Heart right ventricle (tissue), 16 donors: ENCODE results near the gene ATPAF1. TPM values are rescaled to one million over a fixed set of nuclear protein-coding genes. Genes with fewer than 3 reads are reported as not detected.
"Not testable (repeated sequence)": the region's sequence is repeated elsewhere in the genome, so short reads cannot be mapped to it uniquely, and the experiment has no call there.

Source experiments
- ATAC-seq, 8 donors: fragments of 200-7000 bp; cut with Tn5 transposase; one replicate each; pipeline ENCODE4 v1.9.1; 2020; ENCODE audit warnings: mild to moderate bottlenecking in 8 of 8, moderate library complexity in 8 of 8, moderate number of reproducible peaks in 1 of 8
- DNase-seq, 2 donors: peaks; one replicate each; pipeline ENCODE4 v3.0.0-alpha.2; 2020
- H3K27ac ChIP-seq, 10 donors: fragments of 200-600 bp; sonication (generic) in 2 of 10; one replicate each; pipeline versions ENCODE4 v1.5.0 to v1.8.0; 2020 to 2022; ENCODE audit warnings: mild to moderate bottlenecking in 3 of 10
- H3K27me3 ChIP-seq, 7 donors: fragments of 200-600 bp; one replicate each; pipeline ENCODE4 v1.8.0; 2021 to 2022; ENCODE audit warnings: mild to moderate bottlenecking in 2 of 7
- H3K36me3 ChIP-seq, 9 donors: fragments of 200-600 bp; sonication (generic) in 1 of 9; one replicate each; pipeline versions ENCODE4 v1.5.0 to v1.8.0; 2020 to 2022; ENCODE audit warnings: mild to moderate bottlenecking in 2 of 9
- H3K4me1 ChIP-seq, 9 donors: fragments of 200-600 bp; sonication (generic) in 1 of 9; one replicate each; pipeline versions ENCODE4 v1.5.0 to v1.8.0; 2020 to 2022; ENCODE audit warnings: mild to moderate bottlenecking in 4 of 9
- H3K4me3 ChIP-seq, 10 donors: fragments of 200-600 bp; sonication (generic) in 2 of 10; one replicate each; pipeline versions ENCODE4 v1.5.0 to v1.8.0; 2020 to 2022; ENCODE audit warnings: mild to moderate bottlenecking in 7 of 10, moderate library complexity in 2 of 10
- H3K9me3 ChIP-seq, 11 donors: fragments of 200-600 bp in 10 of 11; sonication (generic) in 2 of 11; one replicate each; pipeline versions ENCODE4 v1.5.0 to v1.8.0; 2013 to 2022; ENCODE audit warnings: mild to moderate bottlenecking in 2 of 11, control low read depth in 1 of 11, moderate library complexity in 1 of 11
- CTCF ChIP-seq, 9 donors: fragments of 200-600 bp; sonication (generic) in 2 of 9; IDR thresholded peaks; one replicate each; pipeline versions ENCODE4 v1.5.0 to v1.8.0; 2021 to 2022; ENCODE audit warnings: antibody characterized with exemption in 9 of 9, mild to moderate bottlenecking in 5 of 9, moderate library complexity in 1 of 9
- WGBS, 2 donors: extraction: QIAGEN DNeasy Blood & Tissue Kit; methylation state at CpG; one replicate each; pipeline ENCODE4 v1.1.7; 2013; ENCODE audit warnings: inconsistent platforms in 1 of 2; 5-methylcytosine and 5-hydroxymethylcytosine counted together
- intact Hi-C, 10 donors: fragments of 100-400 bp; cut with DNase I; formaldehyde crosslinking; loops; one replicate each; pipeline versions ENCODE4 v1.11.1 to v1.14.2; 2022
- polyA plus RNA-seq, 2 donors: library from polyadenylated mRNA; stranded (reverse); fragments of 200-250 nt; gene quantifications; one replicate each; pipeline ENCODE4 v1.2.3, GENCODE V29; 2013
- total RNA-seq, 10 donors: library from RNA; stranded (reverse); fragmentation: NEBNext Ultra II Directional in 3 of 10; extraction: Animal tissue kit (Norgen Biotek cat#: 25700) in 3 of 10; gene quantifications; one replicate each; pipeline versions ENCODE4 v1.2.1 to v1.2.4, GENCODE V29; 2021 to 2023
- donor health status: Arrhythmogenic right ventricular cardiomyopathy.
- donor health status: ischemic (EF 13 %, LVEDD 7.1; RV severe dilation, severe dysfunction).
- donor health status: healthy with polysubstance abuse.
- donor health status: DM: no; HTN: yes; CAD: no.
- donor health status: DM: no; HTN: no; CAD: no.
- donor health status: ischemic (EF 25% LVEDD 6.9; RV normal size, moderate dysfunction).
- donor health status: ischemic (EF 25% LVEDD 5.7; RV mildly dilated, moderate dysfunction).
- donor health status: healthy.
- donor health status: DM: yes; HTN: yes; CAD: no.
- donor health status: Ischemic cardiomyopathy.
- donor health status: ischemic (EF 35%, LVEDD 5.7; RV mildly dilated, moderate dysfunction).
- donor health status: nonischemic (EF 11% LVEDD 7.7; RV severe dilation, severe dysfunction).
- donor health status: DM: yes; HTN: yes; CAD: no.
- donor health status: PGD.
- donor health status: ischemic (EF 29% LVEDD 5.4; RV normal size, mild dysfunction).
- donor health status: nonischemic (EF 23%, LVEDD 6.1; RV moderate dilation, normal function).

Gene ATPAF1
- total and polyA plus RNA-seq, 12 donors: 80.5 to 271 (median 195) TPM

- TF ChIP-seq CTCF (IDR thresholded peaks at IDR 0.05): no peak
- Histone ChIP-seq H3K36me3 (peaks cover 0 to 91% (median 14%) of the 10 kb centered on the region in 9 donors), H3K4me1 (peaks cover 0 to 23% (median 13%) of the 10 kb centered on the region in 9 donors), H3K27me3 (no peaks in the 10 kb centered on the region), H3K27ac (no peak overlapping the region), H3K9me3 (no peaks in the 10 kb centered on the region), H3K4me3 (no peak overlapping the region)
- ATAC-seq (no peak), DNase-seq (no peak)
- intact Hi-C loops: no loop called here
- 97 to 99% methylated on average over 2 of the region's 2 CpGs for WGBS, 2 donors
Measured at GRCh38 chr1:46697053-46697452, 28.9 kb upstream of the ATPAF1 start.

- H3K4me3 ChIP-seq, ATAC-seq, H3K27me3 ChIP-seq, H3K27ac ChIP-seq, DNase-seq, H3K9me3 ChIP-seq, intact Hi-C loops: not testable (repeated sequence)
- 96 to 97% methylated on average over 4 of the region's 4 CpGs for WGBS, 2 donors
- Histone ChIP-seq H3K36me3 (peaks cover 0 to 92% (median 28%) of the 10 kb centered on the region in 9 donors), H3K4me1 (peaks cover 0 to 24% (median 18%) of the 10 kb centered on the region in 9 donors)
Measured at GRCh38 chr1:46694676-46695075, 26.5 kb upstream of the ATPAF1 start.

- ATAC-seq (peak in 3 of 8 donors; percentile 43 to 65 (median 55)), DNase-seq (no peak)
- 21 to 48% methylated on average over 3 of the region's 3 CpGs for WGBS, 2 donors
- H3K27me3 ChIP-seq: no peaks in the 10 kb centered on the region
- intact Hi-C loops: no loop called here
- no peaks in the 10 kb centered on the region for H3K9me3 ChIP-seq
- no peak for TF ChIP-seq CTCF (IDR thresholded peaks at IDR 0.05)
- H3K36me3 ChIP-seq: peaks cover 0 to 92% (median 28%) of the 10 kb centered on the region in 9 donors
- peak overlapping the region in 2 of 10 donors; percentile 23 to 30 for H3K27ac ChIP-seq
- H3K4me3 ChIP-seq: no peak overlapping the region
- peaks cover 0 to 29% (median 18%) of the 10 kb centered on the region in 9 donors for H3K4me1 ChIP-seq
Measured at GRCh38 chr1:46692811-46693770, 24.9 kb upstream of the ATPAF1 start.

- DNase-seq (peak in 1 of 2 donors; percentile 33), ATAC-seq (peak in 1 of 8 donors; percentile 47)
- intact Hi-C loops: loop anchor here in 1 of 10 donors (2.0 kb wide), 1 partner anchor 25 kb away; no protein-coding TSS in a partner anchor
- H3K27me3 ChIP-seq: no peaks in the 10 kb centered on the region
- peak in 1 of 9 donors; percentile 11 for TF ChIP-seq CTCF (IDR thresholded peaks at IDR 0.05)
- WGBS, 2 donors: 52 to 59% methylated on average over 6 of the region's 6 CpGs
- H3K9me3 ChIP-seq: no peaks in the 10 kb centered on the region
- H3K4me3 ChIP-seq: no peak overlapping the region
- H3K36me3 ChIP-seq: peaks cover 0 to 92% (median 28%) of the 10 kb centered on the region in 9 donors
- H3K27ac ChIP-seq: peak overlapping the region in 1 of 10 donors; percentile 23
- peaks cover 0 to 38% (median 27%) of the 10 kb centered on the region in 9 donors for H3K4me1 ChIP-seq
Measured at GRCh38 chr1:46691997-46692790, 24.0 kb upstream of the ATPAF1 start.
